GM12801 (cell line): ENCODE results near the gene C17orf107.

Source experiments
- CTCF ChIP-seq: IDR thresholded peaks from one replicate; pipeline ENCODE4 v1.5.1; 2011; ENCODE audit warnings: control low read depth; ENCODE audit not compliant: insufficient read length; ENCODE audit errors: extremely low read depth

The C17orf107 gene

GRCh38 chr17:4856937-4857314 is 42.4 kb upstream of the C17orf107 start:
- no peak for TF ChIP-seq CTCF

GRCh38 chr17:4858068-4858881 is 41.1 kb upstream of the C17orf107 start:
- no peak for TF ChIP-seq CTCF

GRCh38 chr17:4858882-4859260 is 40.5 kb upstream of the C17orf107 start:
- no peak for TF ChIP-seq CTCF

- no peak for TF ChIP-seq CTCF
Observed at GRCh38 chr17:4859816-4860625, 39.3 kb upstream of the C17orf107 start.

- no peak for TF ChIP-seq CTCF
Observed at GRCh38 chr17:4860651-4861050, 38.7 kb upstream of the C17orf107 start.

- TF ChIP-seq CTCF = no peak
Observed at GRCh38 chr17:4861052-4861451, 38.3 kb upstream of the C17orf107 start.

DNA sequence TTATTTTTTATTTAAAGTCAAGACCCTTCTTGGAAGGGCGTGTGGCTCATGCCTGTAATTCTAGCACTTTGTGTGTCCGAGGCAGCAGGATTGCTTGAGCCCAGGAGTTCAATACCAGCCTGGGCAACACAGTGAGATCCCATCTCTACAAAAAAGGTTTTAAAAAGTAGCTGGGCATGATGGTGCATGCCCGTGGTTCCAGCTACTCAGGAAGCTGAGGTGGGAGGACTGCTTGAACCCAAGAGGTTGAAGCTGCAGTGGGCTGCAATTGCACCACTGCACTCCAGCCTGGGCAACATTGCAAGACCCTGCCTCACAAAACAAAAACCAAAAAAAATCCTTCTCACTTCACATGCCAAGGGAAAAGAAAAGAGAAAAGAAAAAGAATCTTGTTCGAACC is 36.6 kb upstream of the C17orf107 start:
- TF ChIP-seq CTCF = no peak
